ENCODE results near the gene RUNX1.

DNA sequence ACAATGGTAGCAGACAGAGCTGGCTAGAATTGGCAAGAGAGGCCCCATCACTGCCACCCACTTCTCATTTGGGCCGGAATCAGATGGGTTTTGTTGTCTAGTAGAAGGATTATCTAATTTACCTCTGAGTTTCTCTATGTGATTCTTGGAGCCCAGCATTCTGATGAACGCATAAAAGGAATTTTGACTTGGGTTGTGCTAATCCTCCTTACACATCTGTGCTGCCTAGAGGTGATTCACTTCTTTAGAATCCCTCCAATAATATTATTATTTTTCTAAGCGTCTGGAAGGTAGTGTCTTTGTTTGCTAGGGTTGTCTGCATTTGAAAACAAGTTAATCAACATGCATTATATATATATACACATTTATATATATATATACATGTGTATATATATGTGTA lies 118.1 kb downstream of the RUNX1 start:
- TF ChIP-seq TAF1 (IDR thresholded peaks at IDR 0.05; ENCODE audit: borderline replicate concordance, low read depth, low read length) (no peak), POLR2AphosphoS5 (IDR thresholded peaks at IDR 0.05; ENCODE audit: low read depth, low read length) (no peak)
